Placental pericyte (primary cell): ENCODE results near the gene B9D2. TPM values are rescaled to one million over a fixed set of nuclear protein-coding genes. Genes with fewer than 3 reads are reported as not detected.

Experiments
- total RNA-seq: library from RNA; depleted of rRNA; stranded (reverse); fragments of >200 nt; gene quantifications from 2 replicates; pipeline ENCODE4 v1.2.3, GENCODE V29; 2012

The B9D2 gene, protein sequence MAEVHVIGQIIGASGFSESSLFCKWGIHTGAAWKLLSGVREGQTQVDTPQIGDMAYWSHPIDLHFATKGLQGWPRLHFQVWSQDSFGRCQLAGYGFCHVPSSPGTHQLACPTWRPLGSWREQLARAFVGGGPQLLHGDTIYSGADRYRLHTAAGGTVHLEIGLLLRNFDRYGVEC
- total RNA-seq, result 4.8 and 7.0 TPM in 2 replicates

GRCh38 chr19:41363753-41364523, at the start of gene B9D2:
B9D2 (minus strand) TSS chr19:41364149; CDS start chr19:41363519, 630 bp downstream.

GRCh38 chr19:41397086-41398049, 33.4 kb upstream of the B9D2 start, which contains the start of the genes BCKDHA and EXOSC5:
BCKDHA (plus strand) TSS chr19:41397818; CDS start chr19:41397828, 10 bp downstream.
EXOSC5 (minus strand) TSS chr19:41397359; CDS start chr19:41397328, 31 bp downstream.

DNA sequence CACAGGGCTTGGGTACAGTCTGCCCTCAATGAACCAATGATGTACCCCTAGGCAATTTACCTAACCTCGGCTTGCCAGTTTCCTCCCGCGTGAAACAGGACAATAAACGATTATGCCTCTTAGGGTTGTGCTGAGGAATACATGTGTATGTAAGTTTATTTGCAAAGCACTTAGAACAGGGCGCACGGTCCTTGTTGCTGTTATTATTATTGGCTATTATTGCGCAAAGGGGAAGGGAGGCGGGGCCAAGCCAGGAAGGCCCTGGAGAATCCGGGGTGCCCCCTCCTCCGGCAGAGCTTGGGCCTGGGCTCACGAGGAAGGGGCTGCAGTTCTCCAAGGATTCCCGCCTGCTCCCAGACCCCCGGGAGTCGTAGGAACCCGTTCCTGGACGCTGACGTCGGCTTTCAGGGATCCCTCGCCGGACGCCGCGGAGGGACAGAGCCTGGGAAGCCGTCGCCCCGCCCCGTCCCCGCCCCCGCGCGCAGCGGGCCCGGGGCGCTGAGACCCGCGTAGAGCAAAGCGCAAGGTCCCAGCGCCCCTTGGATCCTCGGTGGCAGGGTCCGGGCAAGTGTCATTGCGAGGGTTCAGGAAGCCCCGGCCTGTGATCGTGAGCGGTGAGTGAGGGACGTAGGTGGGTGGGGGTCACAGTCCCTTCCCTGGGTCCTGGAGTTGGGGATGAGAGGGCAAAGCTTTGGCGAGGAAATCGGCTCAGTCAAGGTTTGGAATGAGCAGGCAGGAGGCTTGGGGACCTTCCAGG, 12.5 kb upstream of the B9D2 start, which contains the start of gene TMEM91:
Gene TMEM91 (plus strand): TSS at position 293 of the 757 bp plus-strand sequence. CDS start 1,777 bp downstream, outside the sequence.

DNA sequence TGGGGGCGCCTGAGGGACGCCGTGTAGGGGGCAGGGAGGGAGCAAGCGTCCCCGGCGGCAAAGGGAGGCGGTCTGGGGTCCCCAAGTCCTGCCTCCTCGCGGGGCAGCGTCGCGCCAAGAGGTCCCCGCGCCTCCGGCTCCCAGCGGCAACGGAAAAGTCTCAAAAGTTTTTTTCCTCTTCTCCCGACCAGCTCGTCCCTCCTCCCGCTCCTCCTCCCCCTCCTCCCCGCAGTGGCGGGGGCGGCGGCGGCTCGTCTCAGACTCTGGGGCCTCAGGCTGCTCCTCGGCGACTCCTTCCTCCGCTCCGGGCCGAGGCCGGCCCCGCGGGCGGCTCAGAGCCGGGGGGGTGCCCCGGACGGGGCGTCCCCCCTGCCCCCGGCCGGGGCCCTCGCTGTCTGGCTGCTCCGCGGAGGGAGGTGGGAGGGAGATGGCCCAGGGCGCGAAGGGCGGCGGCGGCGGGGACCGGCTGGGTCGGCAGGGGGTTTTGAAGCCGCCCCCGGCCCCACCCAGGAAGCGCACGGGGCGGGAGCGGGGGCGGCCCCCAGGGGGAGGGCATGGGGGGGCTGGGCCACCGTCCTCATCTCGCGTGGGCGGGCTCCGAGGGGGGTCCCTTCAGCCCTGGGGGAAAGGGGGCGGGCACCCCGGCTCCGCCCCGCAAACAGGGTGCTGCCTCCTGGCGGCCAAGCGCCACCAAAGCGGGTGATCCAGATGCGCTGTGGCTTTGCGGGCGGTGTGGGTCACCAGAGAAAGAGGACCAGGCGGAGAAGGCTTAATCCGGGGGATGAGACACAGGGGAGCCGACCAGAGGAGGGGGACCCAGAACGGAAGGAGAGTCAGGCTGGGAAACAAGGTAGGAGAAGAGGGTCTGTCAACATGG, 10.2 kb downstream of the B9D2 start, which contains the start of gene TGFB1:
Gene TGFB1 (minus strand): TSS at position 457 of the 877 bp plus-strand sequence. CDS start 878 bp downstream, outside the sequence.

DNA sequence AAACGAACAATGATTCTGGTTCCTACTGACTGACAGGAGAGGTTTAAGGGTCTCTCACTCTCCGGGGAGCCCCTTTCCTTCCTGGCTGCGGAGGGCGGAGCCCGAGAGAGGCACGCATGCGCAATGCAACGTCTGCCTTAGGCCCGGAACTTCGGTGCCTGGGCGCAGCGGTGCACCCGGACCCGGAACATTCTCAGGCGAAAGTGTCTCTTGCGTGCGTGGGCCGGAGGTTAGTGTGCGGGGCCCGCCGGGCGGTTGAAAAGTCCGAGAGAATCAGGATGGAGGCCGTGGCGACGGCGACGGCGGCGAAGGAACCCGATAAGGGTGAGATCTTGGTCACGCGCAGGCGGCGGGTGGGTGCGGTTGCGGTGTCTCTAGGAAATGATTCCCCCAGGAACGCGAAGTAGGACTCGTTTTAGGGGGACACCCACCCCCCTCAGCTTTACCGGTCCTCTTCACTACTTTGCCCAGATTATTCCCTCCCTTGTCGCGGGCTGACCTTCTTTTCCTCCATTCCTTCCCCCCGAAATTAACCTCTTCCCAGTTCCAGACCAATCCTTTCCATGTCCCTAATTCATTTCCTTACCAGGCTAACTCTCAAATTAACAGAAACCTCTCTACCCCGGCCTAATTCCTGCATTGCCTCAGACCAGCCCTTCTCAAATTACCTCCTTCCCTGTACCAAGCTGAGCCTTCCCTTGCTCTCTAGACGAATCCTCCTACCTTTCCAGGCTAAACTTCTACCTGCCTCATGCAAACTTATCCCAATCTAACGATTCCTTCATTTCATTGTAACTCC, 53.7 kb downstream of the B9D2 start, which contains the start of gene CCDC97:
Gene CCDC97 (plus strand): TSS at position 140 of the 799 bp plus-strand sequence. CDS start 139 bp downstream, at position 279.

Other genes starting within 250 kb of the B9D2 start
- not detected in 2 replicates for gene CYP2F1, start 249.7 kb downstream of the B9D2 start, total RNA-seq
- 12.2 and 67.0 TPM in 2 replicates for gene CYP2S1, start 170.9 kb downstream of the B9D2 start, total RNA-seq
- gene AXL, start 144.9 kb downstream of the B9D2 start, total RNA-seq, result 265 and 531 TPM in 2 replicates
- gene HNRNPUL1, start 99.8 kb downstream of the B9D2 start, total RNA-seq, result 98.3 and 157 TPM in 2 replicates
- gene CCDC97, start 54.0 kb downstream of the B9D2 start, total RNA-seq, result 9.7 and 13.8 TPM in 2 replicates
- 28.7 and 36.5 TPM in 2 replicates for gene TGFB1, start 10.2 kb downstream of the B9D2 start, total RNA-seq
- 2.7 and 6.3 TPM in 2 replicates for gene TMEM91, start 12.4 kb upstream of the B9D2 start, total RNA-seq
- gene EXOSC5, start 33.2 kb upstream of the B9D2 start, total RNA-seq, result 15.5 and 18.0 TPM in 2 replicates
- gene BCKDHA, start 33.7 kb upstream of the B9D2 start, total RNA-seq, result 26.8 and 39.8 TPM in 2 replicates
- 0.66 and 1.7 TPM in 2 replicates for gene B3GNT8, start 63.2 kb upstream of the B9D2 start, total RNA-seq
- 61.6 and 68.1 TPM in 2 replicates for gene DMAC2, start 75.8 kb upstream of the B9D2 start, total RNA-seq
- not detected in 2 replicates for gene ERICH4, start 79.0 kb upstream of the B9D2 start, total RNA-seq
- gene CEACAM21, start 212.0 kb upstream of the B9D2 start, total RNA-seq, result not detected in 2 replicates